Measurements from ENCODE around the gene IFT122.

- no peak for TF ChIP-seq POLR2AphosphoS5 (IDR thresholded peaks at IDR 0.05)
- no peak for TF ChIP-seq CTCF (IDR thresholded peaks at IDR 0.05)
Measured at GRCh38 chr3:129500334-129500658, 60.3 kb downstream of the IFT122 start.
